NCI-H1417 (cell line): ENCODE measurements around the gene CTIF.
"Not testable (repeated sequence)": the region's sequence is repeated elsewhere in the genome, so short reads cannot be mapped to it uniquely, and the experiment has no call there.

Experiments
- DNase-seq, 3 experiments: peaks; one replicate each; lab custom pipeline; 2025; lab: John Stamatoyannopoulos, UW

Gene CTIF

GRCh38 chr18:48803951-48804855, 265.4 kb downstream of the CTIF start:
- no peak for DNase-seq

GRCh38 chr18:48804856-48805610, 266.2 kb downstream of the CTIF start:
- DNase-seq: no peak

GRCh38 chr18:48805826-48806535, 267.1 kb downstream of the CTIF start:
- no peak for DNase-seq

- no peak for DNase-seq
These were observed 267.9 kb downstream of the CTIF start for GRCh38 chr18:48806551-48807261.

- no peak for DNase-seq
These were observed 269.6 kb downstream of the CTIF start for GRCh38 chr18:48808476-48808875.

- DNase-seq: no peak
These were observed 270.5 kb downstream of the CTIF start for GRCh38 chr18:48809365-48809764.

- DNase-seq: no peak
These were observed 272.0 kb downstream of the CTIF start for GRCh38 chr18:48810805-48811204.

GRCh38 chr18:48811401-48811800, 272.6 kb downstream of the CTIF start:
- no peak for DNase-seq

- DNase-seq: not testable (repeated sequence)
These were observed 273.2 kb downstream of the CTIF start for GRCh38 chr18:48811977-48812451.

- no peak for DNase-seq
These were observed 274.5 kb downstream of the CTIF start for GRCh38 chr18:48813321-48813720.

GRCh38 chr18:48813833-48814489, 275.1 kb downstream of the CTIF start:
- no peak for DNase-seq

GRCh38 chr18:48814490-48815178, 275.8 kb downstream of the CTIF start:
- DNase-seq: no peak

GRCh38 chr18:48815179-48815515, 276.3 kb downstream of the CTIF start:
- no peak for DNase-seq

GRCh38 chr18:48815581-48816324, 276.9 kb downstream of the CTIF start:
- no peak for DNase-seq

- DNase-seq: no peak
These were observed 277.7 kb downstream of the CTIF start for GRCh38 chr18:48816554-48816953.

GRCh38 chr18:48817021-48817461, 278.2 kb downstream of the CTIF start:
- no peak for DNase-seq

GRCh38 chr18:48818329-48819254, 279.8 kb downstream of the CTIF start:
- DNase-seq: no peak

- no peak for DNase-seq
These were observed 280.4 kb downstream of the CTIF start for GRCh38 chr18:48819276-48819675.
